ENCODE data around the gene FBXW8. TPM values are rescaled to one million over a fixed set of nuclear protein-coding genes. Genes with fewer than 3 reads are reported as not detected.

FBXW8 gene
- total and polyA plus RNA-seq, 4 donors: 1.9 to 7.1 (median 4.9) TPM

DNA sequence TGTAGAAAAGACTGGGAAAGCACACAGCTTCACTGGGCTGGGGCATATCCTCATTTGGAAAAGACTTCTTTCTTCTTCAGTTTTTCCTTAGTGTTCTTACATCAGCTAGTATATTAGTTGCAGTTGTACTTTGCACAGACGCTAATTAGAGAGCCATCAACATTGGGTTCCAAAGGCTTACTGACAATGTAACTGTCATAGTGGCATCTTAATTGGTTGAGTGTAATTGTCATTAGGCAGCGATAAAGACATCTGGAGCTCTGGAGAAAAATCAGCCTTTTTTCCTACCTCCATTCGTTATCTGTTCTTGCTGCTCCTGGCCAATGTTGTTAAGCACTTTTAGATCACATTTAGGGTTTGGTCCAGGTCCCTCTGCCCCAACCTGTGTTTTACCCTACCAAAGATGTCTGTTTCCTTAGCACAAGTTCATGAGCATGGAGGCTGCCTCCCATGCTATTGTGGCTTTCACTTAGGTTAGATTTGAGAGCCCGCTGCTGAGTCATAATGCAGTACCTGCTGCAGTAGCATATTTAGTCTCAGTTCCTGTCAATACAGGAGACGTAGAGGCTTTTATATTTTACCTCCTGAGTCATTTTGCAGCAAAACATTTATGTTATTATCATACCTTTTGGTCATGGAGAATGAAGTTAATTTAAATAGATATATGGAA is 49.2 kb downstream of the FBXW8 start:
- TF ChIP-seq GABPA (IDR thresholded peaks at IDR 0.05 in 1 of 2, conservative IDR thresholded peaks at IDR 0.05 in 1 of 2) (no peak), JUND (IDR thresholded peaks at IDR 0.05) (no peak), SP1 (IDR thresholded peaks at IDR 0.05) (no peak), FOXA1 (IDR thresholded peaks at IDR 0.05) (no peak), HNF4G (IDR thresholded peaks at IDR 0.05) (no peak), YY1 (IDR thresholded peaks at IDR 0.05) (no peak), EGR1 (IDR thresholded peaks at IDR 0.05; ENCODE audit: low read depth in 2 of 2) (no peak)
- TF ChIP-seq, protein P1, sequence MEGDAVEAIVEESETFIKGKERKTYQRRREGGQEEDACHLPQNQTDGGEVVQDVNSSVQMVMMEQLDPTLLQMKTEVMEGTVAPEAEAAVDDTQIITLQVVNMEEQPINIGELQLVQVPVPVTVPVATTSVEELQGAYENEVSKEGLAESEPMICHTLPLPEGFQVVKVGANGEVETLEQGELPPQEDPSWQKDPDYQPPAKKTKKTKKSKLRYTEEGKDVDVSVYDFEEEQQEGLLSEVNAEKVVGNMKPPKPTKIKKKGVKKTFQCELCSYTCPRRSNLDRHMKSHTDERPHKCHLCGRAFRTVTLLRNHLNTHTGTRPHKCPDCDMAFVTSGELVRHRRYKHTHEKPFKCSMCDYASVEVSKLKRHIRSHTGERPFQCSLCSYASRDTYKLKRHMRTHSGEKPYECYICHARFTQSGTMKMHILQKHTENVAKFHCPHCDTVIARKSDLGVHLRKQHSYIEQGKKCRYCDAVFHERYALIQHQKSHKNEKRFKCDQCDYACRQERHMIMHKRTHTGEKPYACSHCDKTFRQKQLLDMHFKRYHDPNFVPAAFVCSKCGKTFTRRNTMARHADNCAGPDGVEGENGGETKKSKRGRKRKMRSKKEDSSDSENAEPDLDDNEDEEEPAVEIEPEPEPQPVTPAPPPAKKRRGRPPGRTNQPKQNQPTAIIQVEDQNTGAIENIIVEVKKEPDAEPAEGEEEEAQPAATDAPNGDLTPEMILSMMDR (IDR thresholded peaks at IDR 0.05; ENCODE audit: low read depth, low read length, missing input control): no peak
- TF ChIP-seq, protein P2, sequence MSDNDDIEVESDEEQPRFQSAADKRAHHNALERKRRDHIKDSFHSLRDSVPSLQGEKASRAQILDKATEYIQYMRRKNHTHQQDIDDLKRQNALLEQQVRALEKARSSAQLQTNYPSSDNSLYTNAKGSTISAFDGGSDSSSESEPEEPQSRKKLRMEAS (IDR thresholded peaks at IDR 0.05): no peak
- H3K27me3 ChIP-seq (ENCODE audit: control insufficient read depth in 4 of 4, insufficient read depth in 4 of 4, low read length in 3 of 4): no peaks in the 10 kb centered on the region
- H3K9me3 ChIP-seq (ENCODE audit: control insufficient read depth in 4 of 4, low read length in 3 of 4): no peaks in the 10 kb centered on the region
- H3K36me3 ChIP-seq (ENCODE audit: control insufficient read depth in 4 of 4, insufficient read depth in 3 of 4, low read depth in 1 of 4, low read length in 3 of 4): peaks cover 0 to 6% (median 2%) of the 10 kb centered on the region in 4 donors
- no peak overlapping the region for H3K27ac ChIP-seq (ENCODE audit: low read depth in 1 of 2, low read length in 2 of 2)
- WGBS: 94% methylated on average over 5 of the region's 5 CpGs
- no peak overlapping the region for H3K4me3 ChIP-seq (ENCODE audit: low read depth in 1 of 3, low read length in 3 of 3)
- no peak for DNase-seq (ENCODE audit: low spot score)
- H3K9ac ChIP-seq (ENCODE audit: low read depth in 1 of 2, low read length in 2 of 2): no peak overlapping the region
- peaks cover 0 to 7% (median 2%) of the 10 kb centered on the region in 4 donors for H3K4me1 ChIP-seq (ENCODE audit: control insufficient read depth in 4 of 4, insufficient read depth in 4 of 4, low read length in 3 of 4)

DNA sequence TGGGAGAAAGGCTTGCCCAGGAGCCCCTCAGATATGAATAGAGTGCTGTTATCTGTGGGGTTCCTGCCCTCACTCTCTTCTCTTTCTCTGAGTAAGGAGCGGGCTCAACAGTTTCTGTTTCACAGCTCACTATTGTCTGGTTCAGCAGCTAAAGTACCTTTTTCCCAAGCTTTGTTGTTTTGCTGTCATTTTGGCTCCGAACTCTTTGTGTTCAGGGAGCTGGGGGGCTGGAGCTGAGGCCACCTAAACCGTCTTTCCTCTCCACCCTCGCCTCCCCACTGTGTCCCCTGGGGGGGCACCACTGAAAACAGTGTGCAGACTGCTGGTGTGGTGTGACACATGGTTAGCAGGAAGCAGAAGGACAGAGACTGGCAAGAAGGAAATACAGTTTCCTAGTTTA is 51.4 kb downstream of the FBXW8 start:
- no peaks in the 10 kb centered on the region for H3K4me1 ChIP-seq (ENCODE audit: control insufficient read depth in 4 of 4, insufficient read depth in 4 of 4, low read length in 3 of 4)
- H3K9ac ChIP-seq (ENCODE audit: low read depth in 1 of 2, low read length in 2 of 2): no peak overlapping the region
- H3K27ac ChIP-seq (ENCODE audit: low read depth in 1 of 2, low read length in 2 of 2): no peak overlapping the region
- no peak overlapping the region for H3K4me3 ChIP-seq (ENCODE audit: low read depth in 1 of 3, low read length in 3 of 3)
- peaks cover 0 to 12% (median 9%) of the 10 kb centered on the region in 4 donors for H3K36me3 ChIP-seq (ENCODE audit: control insufficient read depth in 4 of 4, insufficient read depth in 3 of 4, low read depth in 1 of 4, low read length in 3 of 4)
- 66% methylated on average over 4 of the region's 4 CpGs for WGBS
- no peak for TF ChIP-seq YY1 (IDR thresholded peaks at IDR 0.05)
- TF ChIP-seq, protein P3, sequence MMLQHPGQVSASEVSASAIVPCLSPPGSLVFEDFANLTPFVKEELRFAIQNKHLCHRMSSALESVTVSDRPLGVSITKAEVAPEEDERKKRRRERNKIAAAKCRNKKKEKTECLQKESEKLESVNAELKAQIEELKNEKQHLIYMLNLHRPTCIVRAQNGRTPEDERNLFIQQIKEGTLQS (IDR thresholded peaks at IDR 0.05): no peak
- TF ChIP-seq FOXA1 (IDR thresholded peaks at IDR 0.05): no peak
- TF ChIP-seq, protein P4, sequence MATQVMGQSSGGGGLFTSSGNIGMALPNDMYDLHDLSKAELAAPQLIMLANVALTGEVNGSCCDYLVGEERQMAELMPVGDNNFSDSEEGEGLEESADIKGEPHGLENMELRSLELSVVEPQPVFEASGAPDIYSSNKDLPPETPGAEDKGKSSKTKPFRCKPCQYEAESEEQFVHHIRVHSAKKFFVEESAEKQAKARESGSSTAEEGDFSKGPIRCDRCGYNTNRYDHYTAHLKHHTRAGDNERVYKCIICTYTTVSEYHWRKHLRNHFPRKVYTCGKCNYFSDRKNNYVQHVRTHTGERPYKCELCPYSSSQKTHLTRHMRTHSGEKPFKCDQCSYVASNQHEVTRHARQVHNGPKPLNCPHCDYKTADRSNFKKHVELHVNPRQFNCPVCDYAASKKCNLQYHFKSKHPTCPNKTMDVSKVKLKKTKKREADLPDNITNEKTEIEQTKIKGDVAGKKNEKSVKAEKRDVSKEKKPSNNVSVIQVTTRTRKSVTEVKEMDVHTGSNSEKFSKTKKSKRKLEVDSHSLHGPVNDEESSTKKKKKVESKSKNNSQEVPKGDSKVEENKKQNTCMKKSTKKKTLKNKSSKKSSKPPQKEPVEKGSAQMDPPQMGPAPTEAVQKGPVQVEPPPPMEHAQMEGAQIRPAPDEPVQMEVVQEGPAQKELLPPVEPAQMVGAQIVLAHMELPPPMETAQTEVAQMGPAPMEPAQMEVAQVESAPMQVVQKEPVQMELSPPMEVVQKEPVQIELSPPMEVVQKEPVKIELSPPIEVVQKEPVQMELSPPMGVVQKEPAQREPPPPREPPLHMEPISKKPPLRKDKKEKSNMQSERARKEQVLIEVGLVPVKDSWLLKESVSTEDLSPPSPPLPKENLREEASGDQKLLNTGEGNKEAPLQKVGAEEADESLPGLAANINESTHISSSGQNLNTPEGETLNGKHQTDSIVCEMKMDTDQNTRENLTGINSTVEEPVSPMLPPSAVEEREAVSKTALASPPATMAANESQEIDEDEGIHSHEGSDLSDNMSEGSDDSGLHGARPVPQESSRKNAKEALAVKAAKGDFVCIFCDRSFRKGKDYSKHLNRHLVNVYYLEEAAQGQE (IDR thresholded peaks at IDR 0.05): no peak
- no peak for TF ChIP-seq NR2F2 (IDR thresholded peaks at IDR 0.05)
- TF ChIP-seq TAF1 (conservative IDR thresholded peaks at IDR 0.05): no peak
- no peak for TF ChIP-seq RAD21 (IDR thresholded peaks at IDR 0.05)
- TF ChIP-seq FOXA2 (IDR thresholded peaks at IDR 0.05): no peak
- TF ChIP-seq GABPA (IDR thresholded peaks at IDR 0.05 in 1 of 2, conservative IDR thresholded peaks at IDR 0.05 in 1 of 2): no peak
- no peak for TF ChIP-seq HNF4G (IDR thresholded peaks at IDR 0.05)
- TF ChIP-seq JUND (IDR thresholded peaks at IDR 0.05): no peak
- TF ChIP-seq, protein P2 (IDR thresholded peaks at IDR 0.05): no peak
- no peak for TF ChIP-seq EGR1 (IDR thresholded peaks at IDR 0.05; ENCODE audit: low read depth in 2 of 2)
- TF ChIP-seq, protein P5, sequence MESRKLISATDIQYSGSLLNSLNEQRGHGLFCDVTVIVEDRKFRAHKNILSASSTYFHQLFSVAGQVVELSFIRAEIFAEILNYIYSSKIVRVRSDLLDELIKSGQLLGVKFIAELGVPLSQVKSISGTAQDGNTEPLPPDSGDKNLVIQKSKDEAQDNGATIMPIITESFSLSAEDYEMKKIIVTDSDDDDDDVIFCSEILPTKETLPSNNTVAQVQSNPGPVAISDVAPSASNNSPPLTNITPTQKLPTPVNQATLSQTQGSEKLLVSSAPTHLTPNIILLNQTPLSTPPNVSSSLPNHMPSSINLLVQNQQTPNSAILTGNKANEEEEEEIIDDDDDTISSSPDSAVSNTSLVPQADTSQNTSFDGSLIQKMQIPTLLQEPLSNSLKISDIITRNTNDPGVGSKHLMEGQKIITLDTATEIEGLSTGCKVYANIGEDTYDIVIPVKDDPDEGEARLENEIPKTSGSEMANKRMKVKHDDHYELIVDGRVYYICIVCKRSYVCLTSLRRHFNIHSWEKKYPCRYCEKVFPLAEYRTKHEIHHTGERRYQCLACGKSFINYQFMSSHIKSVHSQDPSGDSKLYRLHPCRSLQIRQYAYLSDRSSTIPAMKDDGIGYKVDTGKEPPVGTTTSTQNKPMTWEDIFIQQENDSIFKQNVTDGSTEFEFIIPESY (IDR thresholded peaks at IDR 0.05): no peak
- TF ChIP-seq RXRA (IDR thresholded peaks at IDR 0.05): no peak
- TF ChIP-seq SP1 (IDR thresholded peaks at IDR 0.05): no peak
- no peak for TF ChIP-seq HNF4A (conservative IDR thresholded peaks at IDR 0.05)
- TF ChIP-seq, protein P1 (IDR thresholded peaks at IDR 0.05; ENCODE audit: low read depth, low read length, missing input control): no peak
- H3K9me3 ChIP-seq (ENCODE audit: control insufficient read depth in 4 of 4, low read length in 3 of 4): no peaks in the 10 kb centered on the region
- no peak for DNase-seq (ENCODE audit: low spot score)
- no peaks in the 10 kb centered on the region for H3K27me3 ChIP-seq (ENCODE audit: control insufficient read depth in 4 of 4, insufficient read depth in 4 of 4, low read length in 3 of 4)

All from liver (tissue), 9 donors.